ENCODE measurements around the gene MXD3.
A peak's percentile ranks its signal among the peaks of the same experiment; 100 is the strongest.

MXD3 gene

DNA sequence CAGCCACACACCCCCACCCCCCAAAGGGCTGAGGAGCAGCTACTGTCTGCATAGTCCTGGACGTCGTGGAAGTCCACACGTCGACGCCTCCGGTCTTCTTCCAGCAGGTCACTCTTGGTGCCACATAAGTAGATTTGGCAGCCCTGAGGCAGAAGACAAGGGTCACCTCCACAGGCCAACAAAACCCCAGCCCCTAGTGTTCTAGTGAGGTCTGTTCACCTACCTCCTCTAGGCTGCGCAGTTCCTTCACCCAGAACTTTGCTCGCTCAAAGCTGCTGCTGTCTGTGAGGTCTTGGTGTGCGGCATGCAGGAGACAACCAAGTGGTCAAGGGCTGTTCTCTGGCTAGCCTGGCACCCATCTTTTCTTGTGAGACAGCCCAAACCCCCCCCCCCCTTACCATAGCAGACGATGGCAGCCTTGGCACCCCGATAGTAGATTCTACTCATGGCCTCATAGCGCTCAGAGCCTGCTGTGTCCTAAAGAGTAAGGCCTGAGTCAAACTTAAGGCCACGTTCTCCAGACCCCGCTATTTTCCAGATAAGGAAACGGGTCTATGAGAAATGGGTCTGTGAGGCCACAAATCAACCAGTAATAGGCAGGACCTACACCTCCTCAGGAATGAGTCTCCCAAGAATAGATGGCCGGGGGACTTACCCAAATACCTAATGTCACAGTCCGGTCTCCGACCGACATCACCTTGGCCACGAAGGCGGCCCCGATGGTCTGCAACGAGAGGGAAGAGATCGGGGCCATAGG, 9.2 kb downstream of the MXD3 start:
- no peak for DNase-seq

GRCh38 chr5:177301503-177302165, 10.1 kb downstream of the MXD3 start:
- DNase-seq: no peak

- DNase-seq: no peak
Measured at GRCh38 chr5:177300951-177301350, 10.7 kb downstream of the MXD3 start.

- peak; percentile 33 for DNase-seq
Measured at GRCh38 chr5:177300236-177300880, 11.3 kb downstream of the MXD3 start.

- DNase-seq: no peak
Measured at GRCh38 chr5:177299697-177300096, 12.0 kb downstream of the MXD3 start.

- DNase-seq: no peak
Measured at GRCh38 chr5:177297922-177298321, 13.8 kb downstream of the MXD3 start.

- DNase-seq: no peak
Measured at GRCh38 chr5:177296581-177296980, 15.1 kb downstream of the MXD3 start.

GRCh38 chr5:177295924-177296323, 15.8 kb downstream of the MXD3 start:
- DNase-seq: no peak

DNA sequence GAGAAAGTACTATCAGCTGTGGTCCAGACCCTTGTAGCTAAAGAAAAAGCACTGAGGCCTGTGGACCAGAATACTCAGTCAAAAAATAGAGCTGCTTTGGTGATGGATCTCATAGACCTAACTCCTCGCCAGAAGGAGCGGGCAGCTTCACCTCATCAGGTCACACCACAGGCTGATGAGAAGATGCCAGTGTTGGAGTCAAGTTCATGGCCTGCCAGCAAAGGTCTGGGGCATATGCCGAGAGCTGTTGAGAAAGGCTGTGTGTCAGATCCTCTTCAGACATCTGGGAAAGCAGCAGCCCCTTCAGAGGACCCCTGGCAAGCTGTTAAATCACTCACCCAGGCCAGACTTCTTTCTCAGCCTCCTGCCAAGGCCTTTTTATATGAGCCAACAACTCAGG, 17.1 kb downstream of the MXD3 start:
- no peak for DNase-seq

DNA sequence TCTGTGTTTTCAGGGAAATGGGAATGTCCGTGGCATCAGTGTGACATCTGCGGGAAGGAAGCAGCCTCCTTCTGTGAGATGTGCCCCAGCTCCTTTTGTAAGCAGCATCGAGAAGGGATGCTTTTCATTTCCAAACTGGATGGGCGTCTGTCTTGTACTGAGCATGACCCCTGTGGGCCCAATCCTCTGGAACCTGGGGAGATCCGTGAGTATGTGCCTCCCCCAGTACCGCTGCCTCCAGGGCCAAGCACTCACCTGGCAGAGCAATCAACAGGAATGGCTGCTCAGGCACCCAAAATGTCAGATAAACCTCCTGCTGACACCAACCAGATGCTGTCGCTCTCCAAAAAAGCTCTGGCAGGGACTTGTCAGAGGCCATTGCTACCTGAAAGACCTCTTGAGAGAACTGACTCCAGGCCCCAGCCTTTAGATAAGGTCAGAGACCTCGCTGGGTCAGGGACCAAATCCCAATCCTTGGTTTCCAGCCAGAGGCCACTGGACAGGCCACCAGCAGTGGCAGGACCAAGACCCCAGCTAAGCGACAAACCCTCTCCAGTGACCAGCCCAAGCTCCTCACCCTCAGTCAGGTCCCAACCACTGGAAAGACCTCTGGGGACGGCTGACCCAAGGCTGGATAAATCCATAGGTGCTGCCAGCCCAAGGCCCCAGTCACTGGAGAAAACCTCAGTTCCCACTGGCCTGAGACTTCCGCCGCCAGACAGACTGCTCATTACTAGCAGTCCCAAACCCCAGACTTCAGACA, 17.7 kb downstream of the MXD3 start:
- no peak for DNase-seq

- DNase-seq: no peak
Measured at GRCh38 chr5:177291735-177292134, 20.0 kb downstream of the MXD3 start.

- no peak for DNase-seq
Measured at GRCh38 chr5:177290816-177291596, 20.7 kb downstream of the MXD3 start.

DNA sequence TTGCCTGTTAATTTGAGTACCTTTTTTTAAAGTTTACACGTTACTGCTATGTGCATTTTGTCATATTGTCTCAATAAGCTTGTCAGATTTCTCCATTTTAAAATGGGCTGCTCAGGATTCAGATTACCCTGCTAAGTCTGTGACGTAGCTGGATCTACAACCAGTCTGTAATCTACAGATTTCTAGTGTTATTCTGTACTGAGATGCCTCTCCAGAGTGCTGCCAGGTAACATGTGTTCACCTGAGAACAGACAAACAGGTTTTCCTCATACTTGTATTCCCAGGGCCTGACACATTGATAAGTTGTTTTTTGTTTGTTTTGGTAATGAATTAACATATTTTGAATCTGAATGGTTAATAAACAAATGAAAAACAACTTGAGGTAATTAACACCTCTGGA, 23.5 kb downstream of the MXD3 start:
- no peak for DNase-seq

DNA sequence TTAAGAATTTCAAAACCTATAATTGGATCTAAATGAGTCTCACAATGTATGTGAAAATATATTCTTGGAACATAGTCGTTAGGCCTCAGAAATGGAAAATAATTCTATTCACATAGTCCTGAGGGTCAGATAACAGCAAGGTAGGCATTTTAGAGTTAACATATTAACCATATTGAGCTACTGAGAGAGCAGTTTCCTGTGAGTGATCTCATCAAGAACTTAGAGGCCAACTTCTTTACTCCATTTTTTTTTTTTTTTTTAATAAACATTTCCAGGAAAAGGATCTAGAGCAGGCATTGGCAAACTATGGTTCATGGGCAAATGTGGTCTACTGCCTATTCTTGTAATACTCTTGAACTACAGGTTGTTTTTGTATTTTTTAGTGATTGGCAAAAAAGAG, 34.8 kb downstream of the MXD3 start:
- DNase-seq: no peak

DNA sequence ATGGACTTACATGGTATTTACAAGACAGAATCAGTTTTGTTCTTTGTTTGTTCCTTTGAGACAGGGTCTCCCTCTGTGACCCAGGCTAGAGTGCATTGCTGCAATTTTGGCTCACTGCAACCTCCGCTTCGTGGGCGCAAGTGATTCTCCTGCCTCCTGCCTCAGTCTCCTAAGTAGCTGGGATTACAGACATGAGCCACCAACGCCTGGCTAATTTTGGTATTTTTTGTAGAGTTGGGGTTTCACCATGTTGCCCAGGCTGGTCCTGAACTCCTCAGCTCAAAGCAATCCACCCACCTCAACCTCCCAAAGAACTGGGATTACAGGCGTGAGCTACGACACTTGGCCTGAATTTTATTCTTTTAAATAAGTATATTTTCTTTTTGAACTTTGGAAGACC, 35.8 kb downstream of the MXD3 start:
- DNase-seq: no peak

- DNase-seq: no peak
Measured at GRCh38 chr5:177271113-177271512, 40.6 kb downstream of the MXD3 start.

- DNase-seq: no peak
Measured at GRCh38 chr5:177270653-177271052, 41.0 kb downstream of the MXD3 start.

DNA sequence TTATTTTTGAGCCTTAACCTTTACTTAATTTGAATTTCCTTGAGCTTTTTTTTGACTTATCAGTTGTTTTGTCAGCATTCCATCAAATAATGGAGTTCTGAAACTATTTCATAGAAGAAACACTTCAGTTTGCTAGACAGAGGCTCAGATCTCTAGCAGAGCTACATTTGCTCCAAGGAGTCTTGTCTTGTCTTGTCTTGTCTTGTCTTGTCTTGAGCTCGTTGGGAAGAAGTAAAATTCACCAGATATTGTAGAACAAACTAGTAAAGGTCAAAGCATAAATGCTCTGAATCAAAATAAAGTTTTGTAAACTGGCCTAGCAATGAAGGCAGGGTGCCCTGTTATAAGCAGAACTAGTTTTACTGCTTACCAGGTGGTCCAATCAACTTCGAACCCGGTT, 41.7 kb downstream of the MXD3 start:
- DNase-seq: no peak

DNA sequence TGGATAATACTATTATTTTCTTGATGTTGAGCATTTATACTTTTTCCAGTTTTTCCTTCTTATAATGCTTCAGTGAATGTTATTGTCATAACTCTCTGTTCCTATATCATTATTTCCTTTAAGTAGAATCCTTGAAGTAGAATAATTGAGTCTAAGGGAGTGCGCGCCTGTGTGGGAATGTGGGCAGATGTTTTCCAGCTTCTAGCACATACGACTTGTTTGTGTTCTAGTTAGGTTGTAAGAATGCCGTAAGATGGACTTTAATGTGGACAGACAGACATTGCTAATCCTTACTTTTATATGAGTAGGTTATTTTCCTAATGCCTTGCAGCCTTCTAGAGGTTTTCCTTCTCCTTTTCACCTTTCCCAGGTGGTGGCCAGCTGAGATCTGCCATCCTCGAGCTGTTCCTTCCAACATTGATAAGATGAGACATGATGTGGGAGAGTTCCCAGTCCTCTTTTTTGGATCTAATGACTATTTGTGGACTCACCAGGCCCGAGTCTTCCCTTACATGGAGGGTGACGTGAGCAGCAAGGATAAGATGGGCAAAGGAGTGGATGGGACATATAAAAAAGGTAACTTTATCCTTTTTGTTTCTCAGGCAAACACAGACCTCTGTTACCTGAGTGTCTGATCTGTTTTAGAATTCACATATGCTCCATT, 42.3 kb downstream of the MXD3 start:
- no peak for DNase-seq

- no peak for DNase-seq
Measured at GRCh38 chr5:177265395-177265794, 46.3 kb downstream of the MXD3 start.

GRCh38 chr5:177264178-177264577, 47.5 kb downstream of the MXD3 start:
- DNase-seq: no peak

GRCh38 chr5:177261510-177261909, 50.2 kb downstream of the MXD3 start:
- no peak for DNase-seq
